Activated naive CD4-positive, alpha-beta T cell treated with Interleukin-2 at 50 U/mL for 16 hours (primary cell): ENCODE data around the gene DCC.

Experiments
- DNase-seq: peaks from one replicate; pipeline ENCODE4 v3.0.0-alpha.2; 2020

The DCC gene

GRCh38 chr18:53281406-53281805 is 941.4 kb downstream of the DCC start:
- no peak for DNase-seq

- DNase-seq: no peak
Observed at GRCh38 chr18:53283708-53284107, 943.7 kb downstream of the DCC start.

GRCh38 chr18:53305461-53305860 is 965.5 kb downstream of the DCC start:
- DNase-seq: no peak

GRCh38 chr18:53319628-53320027 is 979.6 kb downstream of the DCC start:
- no peak for DNase-seq

GRCh38 chr18:53322163-53322562 is 982.2 kb downstream of the DCC start:
- DNase-seq: no peak

- DNase-seq: no peak
Observed at GRCh38 chr18:53324353-53324752, 984.4 kb downstream of the DCC start.

GRCh38 chr18:53360501-53361443 is 1020.8 kb downstream of the DCC start:
- no peak for DNase-seq

GRCh38 chr18:53375621-53376020 is 1035.6 kb downstream of the DCC start:
- no peak for DNase-seq

GRCh38 chr18:53380063-53380639 is 1040.2 kb downstream of the DCC start:
- no peak for DNase-seq

- no peak for DNase-seq
Observed at GRCh38 chr18:53382870-53383269, 1042.9 kb downstream of the DCC start.

- DNase-seq: no peak
Observed at GRCh38 chr18:53385889-53386288, 1045.9 kb downstream of the DCC start.

- DNase-seq: no peak
Observed at GRCh38 chr18:53387581-53387980, 1047.6 kb downstream of the DCC start.

- no peak for DNase-seq
Observed at GRCh38 chr18:53402670-53403069, 1062.7 kb downstream of the DCC start.

GRCh38 chr18:53408271-53408670 is 1068.3 kb downstream of the DCC start:
- DNase-seq: no peak

- DNase-seq: no peak
Observed at GRCh38 chr18:53411511-53411910, 1071.5 kb downstream of the DCC start.

GRCh38 chr18:53417003-53417402 is 1077.0 kb downstream of the DCC start:
- no peak for DNase-seq

GRCh38 chr18:53421869-53422268 is 1081.9 kb downstream of the DCC start:
- no peak for DNase-seq

- DNase-seq: no peak
Observed at GRCh38 chr18:53422896-53423295, 1082.9 kb downstream of the DCC start.

GRCh38 chr18:53426666-53427184 is 1086.7 kb downstream of the DCC start:
- DNase-seq: no peak

GRCh38 chr18:53441761-53442414 is 1101.9 kb downstream of the DCC start:
- no peak for DNase-seq

GRCh38 chr18:53442415-53442783 is 1102.4 kb downstream of the DCC start:
- DNase-seq: no peak

- no peak for DNase-seq
Observed at GRCh38 chr18:53443336-53443735, 1103.3 kb downstream of the DCC start.

- DNase-seq: no peak
Observed at GRCh38 chr18:53443831-53444230, 1103.8 kb downstream of the DCC start.

GRCh38 chr18:53451902-53452301 is 1111.9 kb downstream of the DCC start:
- DNase-seq: no peak
